ENCODE measurements around the gene PBX2.
A peak's percentile ranks its signal among the peaks of the same experiment; 100 is the strongest.
"Not testable (repeated sequence)": the region's sequence is repeated elsewhere in the genome, so short reads cannot be mapped to it uniquely, and the experiment has no call there.

PBX2 gene

GRCh38 chr6:32190054-32190851, at the start of gene PBX2:
PBX2 (minus strand) TSS chr6:32190202; CDS start chr6:32189915, 287 bp downstream.
- H3K4me3 ChIP-seq (ENCODE audit: low read depth, low read length): peak within 1 kb of the TSS; percentile 51

GRCh38 chr6:32239462-32239861, 49.5 kb upstream of the PBX2 start:
- no peak overlapping the region for H3K4me3 ChIP-seq (ENCODE audit: low read depth, low read length)

GRCh38 chr6:32234934-32235333, 44.9 kb upstream of the PBX2 start:
- no peak overlapping the region for H3K4me3 ChIP-seq (ENCODE audit: low read depth, low read length)

- H3K4me3 ChIP-seq (ENCODE audit: low read depth, low read length): no peak overlapping the region
Observed at GRCh38 chr6:32226434-32226833, 36.4 kb upstream of the PBX2 start.

- H3K4me3 ChIP-seq (ENCODE audit: low read depth, low read length): no peak overlapping the region
Observed at GRCh38 chr6:32224696-32225095, 34.7 kb upstream of the PBX2 start.

- no peak within 1 kb of the TSS for H3K4me3 ChIP-seq (ENCODE audit: low read depth, low read length)
Observed at GRCh38 chr6:32223258-32224235, 33.5 kb upstream of the PBX2 start, which contains the start of gene NOTCH4. NOTCH4 (minus strand) TSS chr6:32224067; CDS start chr6:32223928, 139 bp downstream.

- no peak overlapping the region for H3K4me3 ChIP-seq (ENCODE audit: low read depth, low read length)
Observed at GRCh38 chr6:32222333-32223230, 32.6 kb upstream of the PBX2 start.

- H3K4me3 ChIP-seq (ENCODE audit: low read depth, low read length): no peak overlapping the region
Observed at GRCh38 chr6:32220021-32220420, 30.0 kb upstream of the PBX2 start.

GRCh38 chr6:32218167-32218566, 28.2 kb upstream of the PBX2 start:
- no peak overlapping the region for H3K4me3 ChIP-seq (ENCODE audit: low read depth, low read length)

GRCh38 chr6:32216998-32217397, 27.0 kb upstream of the PBX2 start:
- H3K4me3 ChIP-seq (ENCODE audit: low read depth, low read length): no peak overlapping the region

GRCh38 chr6:32216285-32216684, 26.3 kb upstream of the PBX2 start:
- no peak overlapping the region for H3K4me3 ChIP-seq (ENCODE audit: low read depth, low read length)

GRCh38 chr6:32215617-32216016, 25.6 kb upstream of the PBX2 start:
- H3K4me3 ChIP-seq (ENCODE audit: low read depth, low read length): no peak overlapping the region

GRCh38 chr6:32214126-32214525, 24.1 kb upstream of the PBX2 start:
- H3K4me3 ChIP-seq (ENCODE audit: low read depth, low read length): no peak overlapping the region

- no peak overlapping the region for H3K4me3 ChIP-seq (ENCODE audit: low read depth, low read length)
Observed at GRCh38 chr6:32213649-32214048, 23.6 kb upstream of the PBX2 start.

- no peak overlapping the region for H3K4me3 ChIP-seq (ENCODE audit: low read depth, low read length)
Observed at GRCh38 chr6:32212076-32212760, 22.2 kb upstream of the PBX2 start.

- not testable (repeated sequence) for H3K4me3 ChIP-seq (ENCODE audit: low read depth, low read length)
Observed at GRCh38 chr6:32211432-32211831, 21.4 kb upstream of the PBX2 start.

- H3K4me3 ChIP-seq (ENCODE audit: low read depth, low read length): no peak overlapping the region
Observed at GRCh38 chr6:32210191-32210601, 20.2 kb upstream of the PBX2 start.

- H3K4me3 ChIP-seq (ENCODE audit: low read depth, low read length): no peak overlapping the region
Observed at GRCh38 chr6:32208996-32209395, 19.0 kb upstream of the PBX2 start.

GRCh38 chr6:32204268-32204715, 14.3 kb upstream of the PBX2 start:
- H3K4me3 ChIP-seq (ENCODE audit: low read depth, low read length): no peak overlapping the region

All from iPS-11a (cell line).